NCI-H2171 treated with DMSO at 0.1 percent for 48 hours (cell line): ENCODE results near the gene PRPF18.

Experiments used
- DNase-seq: peaks from one replicate; lab custom pipeline; 2025; lab: John Stamatoyannopoulos, UW

Gene PRPF18

DNA sequence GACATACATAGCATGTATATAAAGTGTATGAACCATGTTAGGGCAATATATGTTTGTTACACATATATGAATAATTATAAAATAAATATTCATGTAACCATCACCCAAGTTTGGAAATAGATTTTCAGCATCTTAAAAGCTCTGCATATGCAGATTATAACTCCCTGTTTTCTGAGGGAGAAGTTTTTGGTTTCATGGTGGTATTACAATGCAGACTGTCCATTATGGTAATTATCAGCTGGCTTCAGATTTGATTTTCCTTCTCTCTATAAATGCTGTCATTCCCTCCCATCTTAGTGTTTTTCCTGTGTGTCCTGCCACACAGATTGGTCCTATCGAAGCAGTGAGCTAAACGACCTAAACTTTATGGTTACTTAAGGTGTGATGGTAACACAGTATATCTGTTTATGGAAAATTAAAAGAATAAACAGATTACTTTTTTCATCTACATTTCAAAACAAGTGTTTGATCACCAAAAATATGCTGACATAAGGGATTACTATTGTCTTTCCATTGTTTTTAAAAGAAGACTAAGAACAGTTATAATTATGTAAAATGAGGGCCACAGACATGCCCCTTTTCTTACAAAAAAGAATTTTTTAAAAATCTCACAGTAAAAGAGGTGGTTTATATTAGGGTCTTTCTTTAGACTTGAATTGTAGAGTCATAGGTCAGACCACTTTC is 17.7 kb downstream of the PRPF18 start:
- no peak for DNase-seq

- no peak for DNase-seq
Measured at GRCh38 chr10:13608246-13608853, 21.6 kb downstream of the PRPF18 start.

DNA sequence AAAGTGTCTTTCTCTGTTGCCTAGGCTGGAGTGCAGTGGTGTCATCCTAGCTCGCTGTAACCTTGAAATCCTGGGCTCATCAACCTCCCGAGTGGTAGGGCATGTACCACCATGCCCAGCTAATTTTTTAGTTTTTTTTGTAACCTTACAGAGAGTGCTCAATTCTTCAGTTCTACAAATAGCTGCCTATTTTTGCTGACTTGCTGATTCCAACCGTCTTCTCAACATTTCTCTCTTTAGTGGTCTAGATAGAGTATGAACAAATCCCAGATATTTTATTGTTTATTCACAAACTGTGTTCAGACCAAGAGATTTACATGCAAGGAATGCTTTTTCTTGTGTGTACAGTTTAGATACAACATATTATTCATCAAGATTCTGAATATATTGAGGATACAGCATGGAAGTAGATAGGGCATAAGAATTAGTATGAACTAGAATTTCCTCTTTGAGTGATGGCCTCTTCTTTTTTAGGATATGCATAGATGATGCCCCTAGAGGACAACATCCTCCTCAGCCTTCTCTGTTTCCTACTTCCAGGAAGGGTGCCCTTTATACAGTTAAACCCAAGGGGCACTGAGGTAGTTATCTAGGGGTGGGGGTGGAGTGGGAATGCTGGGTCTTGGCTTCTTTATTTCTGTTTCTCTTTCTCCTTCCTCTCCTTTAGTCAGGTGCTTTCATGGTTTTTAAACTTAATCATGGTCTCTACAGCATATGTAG is 26.0 kb downstream of the PRPF18 start:
- DNase-seq: no peak

DNA sequence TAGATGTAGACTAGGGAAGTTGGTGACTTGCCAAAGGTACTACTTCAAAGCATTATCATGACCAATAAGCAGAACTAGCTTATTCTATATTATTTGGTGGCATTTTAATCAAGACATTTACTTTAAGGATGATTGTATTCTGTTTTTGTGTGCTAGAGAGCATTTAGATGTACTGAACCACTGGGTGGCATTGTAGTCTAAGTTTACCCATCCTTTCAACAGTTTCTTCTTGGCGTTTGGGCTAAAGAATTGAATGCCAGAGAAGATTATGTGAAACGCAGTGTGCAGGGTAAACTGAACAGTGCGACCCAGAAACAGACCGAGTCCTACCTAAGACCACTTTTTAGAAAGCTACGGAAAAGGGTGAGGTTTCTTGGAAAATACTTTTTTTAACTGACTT is 26.8 kb downstream of the PRPF18 start:
- DNase-seq: peak; percentile 42

- DNase-seq: no peak
Measured at GRCh38 chr10:13614530-13615332, 28.0 kb downstream of the PRPF18 start.

- DNase-seq: no peak
Measured at GRCh38 chr10:13615650-13616300, 29.0 kb downstream of the PRPF18 start.

GRCh38 chr10:13617116-13617515 is 30.4 kb downstream of the PRPF18 start:
- DNase-seq: no peak

DNA sequence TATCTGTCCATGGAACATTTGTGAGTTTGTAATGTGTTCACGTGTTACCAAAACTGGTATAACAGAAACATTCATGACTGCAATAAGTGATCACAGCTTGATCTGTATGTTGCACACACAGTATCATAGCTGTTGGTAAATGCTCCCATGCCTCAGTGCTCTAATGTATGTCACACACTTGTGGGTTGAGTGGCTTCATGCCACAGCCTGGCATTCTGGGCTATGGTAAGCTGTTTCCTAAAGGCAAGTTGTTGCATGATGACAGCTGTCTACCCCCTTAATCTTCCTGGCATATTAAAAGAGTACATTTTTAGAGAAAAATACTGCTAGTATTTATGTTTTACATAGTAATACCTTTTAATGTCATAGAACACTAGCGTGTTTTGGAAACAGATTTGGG is 35.2 kb downstream of the PRPF18 start:
- DNase-seq: no peak

DNA sequence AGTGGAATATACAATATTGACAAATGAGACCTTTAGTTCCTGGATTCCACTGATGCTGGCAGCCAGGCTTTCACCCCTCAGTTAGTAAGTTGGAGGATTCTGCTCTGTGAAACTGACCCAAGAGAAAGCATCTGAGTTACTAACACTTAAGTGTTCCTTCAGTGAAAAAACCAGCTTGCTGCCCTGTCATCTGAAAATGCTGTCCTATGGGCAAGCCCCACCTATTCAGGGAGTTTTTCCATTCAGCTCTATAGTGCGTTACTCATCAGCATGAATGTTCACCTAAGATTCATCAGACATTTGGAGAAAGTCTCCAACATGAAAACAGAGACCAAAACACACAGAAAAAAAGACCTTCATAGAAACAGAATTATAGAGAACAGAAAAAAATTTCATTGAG is 37.9 kb downstream of the PRPF18 start:
- no peak for DNase-seq

DNA sequence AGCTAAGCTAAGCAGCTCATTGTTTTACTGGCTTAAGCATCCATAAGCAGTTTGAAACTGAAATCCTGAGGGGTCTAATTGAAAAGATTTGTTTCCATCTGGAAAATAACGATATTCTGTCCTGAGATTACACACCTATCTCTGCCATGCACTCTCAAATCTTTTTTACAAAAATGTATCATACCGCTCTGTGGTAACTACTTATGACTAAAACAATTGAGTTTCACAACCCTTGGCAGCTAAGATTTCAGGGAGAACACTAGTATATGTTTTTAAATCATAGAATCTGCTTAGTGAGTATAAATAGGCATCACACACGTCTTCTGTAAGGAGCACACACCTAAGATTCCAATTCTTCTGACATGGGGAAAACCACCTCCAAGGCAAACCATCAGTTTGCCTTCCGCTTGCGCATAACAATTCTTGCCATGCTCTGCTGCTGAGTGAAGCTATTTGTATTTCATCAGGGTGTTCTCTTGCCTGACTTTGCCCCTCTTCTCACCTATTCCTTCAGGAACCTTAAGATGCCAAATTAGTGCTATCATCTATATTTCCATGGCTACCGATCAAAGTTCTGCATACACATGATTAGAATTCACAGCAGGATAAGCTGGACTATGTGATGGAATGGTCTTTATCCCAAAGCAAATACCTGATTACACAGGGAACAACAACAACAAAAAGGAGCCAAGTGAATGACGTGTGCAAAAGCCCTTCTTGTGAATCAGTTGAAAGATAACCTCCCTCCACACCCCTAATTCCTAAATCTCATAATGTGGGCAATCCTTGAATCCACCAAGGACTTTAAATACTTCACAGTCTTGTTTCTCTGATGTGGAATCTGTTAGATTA is 40.9 kb downstream of the PRPF18 start:
- no peak for DNase-seq

DNA sequence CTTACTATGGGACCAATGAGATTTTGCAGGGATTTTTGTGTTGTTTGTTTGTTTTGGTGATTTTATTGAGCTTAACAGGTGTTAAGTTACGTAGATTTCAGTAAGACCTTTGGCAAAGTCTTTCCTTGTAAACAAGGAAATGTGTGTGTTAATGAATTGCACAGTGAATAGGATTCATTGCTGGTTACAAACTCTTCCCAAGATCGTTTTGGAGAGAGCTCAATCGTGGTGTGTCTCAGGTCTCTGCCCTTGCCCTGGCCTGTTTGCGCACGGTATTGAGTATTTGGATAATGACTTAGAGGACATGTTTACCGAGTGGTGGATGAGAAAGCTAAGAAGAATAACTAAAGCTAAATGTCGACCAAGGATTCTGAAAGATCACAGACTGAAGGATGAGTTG is 41.9 kb downstream of the PRPF18 start:
- no peak for DNase-seq

GRCh38 chr10:13629116-13629515 is 42.4 kb downstream of the PRPF18 start:
- no peak for DNase-seq

DNA sequence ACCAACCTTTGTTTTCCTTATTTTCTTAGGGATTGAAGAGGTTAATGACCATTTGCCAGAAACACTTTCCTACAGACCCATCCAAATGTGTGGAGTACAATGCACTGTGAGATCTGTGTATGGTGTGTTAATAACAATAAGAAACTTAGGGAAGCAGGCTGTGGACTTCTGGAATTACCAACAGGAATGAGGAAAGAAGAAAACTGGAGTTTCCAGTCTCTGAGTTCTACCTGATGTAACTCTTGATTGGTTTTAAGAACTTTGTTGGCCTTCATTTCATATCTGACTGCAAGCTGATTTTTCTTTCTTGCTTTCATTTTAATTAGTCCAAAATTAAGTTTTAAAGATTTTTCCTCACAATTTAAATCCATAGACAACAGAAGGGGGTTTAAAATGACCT is 43.5 kb downstream of the PRPF18 start:
- DNase-seq: no peak

DNA sequence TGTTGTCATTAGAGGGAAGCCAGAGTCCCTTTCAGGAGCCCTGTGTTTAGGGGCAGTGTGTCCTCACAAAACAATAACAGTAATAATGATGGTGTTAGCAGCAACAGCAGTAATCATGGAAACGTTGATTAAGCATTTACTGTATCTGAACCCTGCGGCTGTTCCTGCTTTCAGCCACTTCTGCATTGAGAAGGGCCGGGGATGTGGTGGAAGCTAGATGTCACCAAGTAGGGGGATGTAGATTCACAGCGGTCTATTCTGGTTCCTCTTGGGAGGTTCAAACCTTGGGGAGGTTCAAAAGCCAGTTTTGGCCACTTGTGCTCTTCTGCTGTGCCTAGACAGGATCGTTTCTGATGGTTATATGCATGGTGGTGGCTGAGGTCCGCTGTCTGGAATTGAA is 44.8 kb downstream of the PRPF18 start:
- DNase-seq: no peak

DNA sequence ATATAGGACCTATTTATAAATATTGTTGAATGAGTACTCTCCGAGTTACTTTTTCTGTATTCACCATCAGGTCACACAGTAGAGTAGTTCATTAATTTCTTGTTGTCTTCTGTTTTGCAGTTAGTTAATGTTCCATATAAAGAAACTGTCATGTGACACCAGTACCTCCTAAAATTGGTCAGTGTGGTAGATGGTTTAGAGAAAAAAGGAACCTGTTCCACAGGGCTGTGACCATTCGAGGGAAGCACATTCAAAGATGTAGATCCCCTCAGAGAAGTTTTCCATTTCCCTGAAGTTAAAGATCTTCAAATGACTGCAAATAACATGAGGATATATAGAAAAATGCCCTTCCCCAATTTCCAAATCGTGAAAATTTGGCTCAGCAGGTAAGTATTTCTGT is 45.7 kb downstream of the PRPF18 start:
- no peak for DNase-seq

DNA sequence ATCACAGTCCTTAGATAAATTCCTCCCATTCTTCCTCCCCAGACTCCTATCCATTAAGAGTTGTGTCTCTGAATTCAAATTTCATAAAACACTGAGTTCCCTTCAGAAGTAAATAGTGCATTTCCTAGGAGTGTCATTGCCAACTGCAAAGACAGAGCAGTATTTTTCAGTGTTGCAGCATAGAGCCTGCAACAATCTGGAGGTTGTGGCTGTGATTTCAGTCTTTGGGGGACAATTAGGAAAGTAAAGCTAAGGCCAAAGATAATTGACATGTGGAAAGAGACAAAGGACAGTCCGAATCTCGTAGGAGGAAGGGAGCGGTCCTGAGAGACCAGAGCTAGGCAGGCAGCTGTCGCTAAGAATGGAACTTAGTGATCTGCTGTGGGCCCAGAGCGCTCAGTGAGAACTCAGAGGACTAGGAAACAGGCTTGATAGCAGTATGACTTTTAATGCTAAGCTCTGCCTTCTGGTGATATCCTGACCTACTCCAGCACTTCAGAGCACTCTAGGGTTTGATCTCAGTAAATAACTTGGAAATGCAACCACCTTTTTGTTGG is 46.2 kb downstream of the PRPF18 start:
- no peak for DNase-seq

DNA sequence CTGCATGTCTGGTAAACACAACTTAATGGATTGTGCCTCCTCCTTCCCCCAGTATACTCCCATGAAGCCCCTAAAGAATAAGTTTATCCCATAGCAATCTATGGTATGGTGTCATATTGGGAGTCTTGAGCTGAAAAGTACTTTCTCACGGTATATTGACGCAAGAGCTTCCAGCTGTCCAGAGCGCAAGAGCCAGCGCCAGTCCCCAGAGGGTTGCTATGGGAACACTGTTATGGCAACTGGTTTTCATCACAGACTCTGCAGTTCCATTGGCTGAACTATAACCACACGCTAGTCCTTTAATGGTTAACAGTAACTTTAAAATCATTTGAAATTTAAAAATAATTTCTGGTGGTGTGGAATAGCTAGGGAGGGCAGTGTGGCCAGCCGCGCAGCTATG is 46.9 kb downstream of the PRPF18 start:
- no peak for DNase-seq

DNA sequence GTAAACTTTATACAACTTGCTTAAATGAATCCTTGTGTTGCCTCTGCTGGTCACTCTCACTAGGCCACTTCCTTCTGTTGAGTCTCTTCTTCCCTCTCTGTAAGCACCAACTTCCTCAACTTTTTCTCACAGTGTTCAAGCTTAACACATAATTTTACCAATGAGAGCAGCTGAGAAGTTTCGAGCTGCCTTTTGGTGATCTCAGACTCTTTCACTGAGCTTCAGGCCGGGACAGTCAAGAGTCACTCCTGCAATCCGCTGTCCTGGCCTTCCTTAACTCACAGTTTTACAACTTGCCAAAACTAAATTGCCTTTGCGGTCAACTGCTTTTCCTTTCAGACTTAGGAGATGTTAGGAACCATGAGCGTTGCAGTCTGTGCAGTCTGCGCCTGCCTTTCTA is 47.4 kb downstream of the PRPF18 start:
- DNase-seq: no peak

GRCh38 chr10:13636776-13637175 is 50.0 kb downstream of the PRPF18 start:
- DNase-seq: no peak

DNA sequence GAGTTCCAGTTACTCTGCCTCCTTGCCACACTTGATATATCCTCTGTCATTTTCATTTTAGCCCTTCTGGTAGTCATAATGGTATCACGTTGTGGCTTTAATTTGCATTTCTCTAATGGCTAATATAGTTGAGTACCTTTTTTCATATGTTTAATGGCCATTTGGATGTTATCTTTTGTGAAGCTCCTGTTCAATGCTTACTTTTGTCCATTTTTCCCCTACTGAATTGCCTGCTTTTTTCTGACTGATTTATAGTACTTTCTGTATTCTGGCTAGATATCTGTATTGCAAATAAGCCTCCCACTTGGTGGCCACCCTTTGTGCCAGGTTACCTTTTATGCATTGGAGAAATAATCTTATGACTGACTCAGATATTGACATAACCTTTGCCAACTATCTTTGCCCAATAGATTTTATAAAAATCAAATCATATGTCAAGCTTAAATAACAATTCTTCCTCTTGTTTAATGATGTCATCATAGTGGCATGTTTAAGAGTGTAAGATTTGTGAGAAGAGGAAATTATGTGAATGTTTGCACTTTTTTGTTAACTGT is 50.6 kb downstream of the PRPF18 start:
- DNase-seq: no peak

- no peak for DNase-seq
Measured at GRCh38 chr10:13637894-13638293, 51.1 kb downstream of the PRPF18 start.
